ENCODE measurements around the gene TGFBR1.

DNA sequence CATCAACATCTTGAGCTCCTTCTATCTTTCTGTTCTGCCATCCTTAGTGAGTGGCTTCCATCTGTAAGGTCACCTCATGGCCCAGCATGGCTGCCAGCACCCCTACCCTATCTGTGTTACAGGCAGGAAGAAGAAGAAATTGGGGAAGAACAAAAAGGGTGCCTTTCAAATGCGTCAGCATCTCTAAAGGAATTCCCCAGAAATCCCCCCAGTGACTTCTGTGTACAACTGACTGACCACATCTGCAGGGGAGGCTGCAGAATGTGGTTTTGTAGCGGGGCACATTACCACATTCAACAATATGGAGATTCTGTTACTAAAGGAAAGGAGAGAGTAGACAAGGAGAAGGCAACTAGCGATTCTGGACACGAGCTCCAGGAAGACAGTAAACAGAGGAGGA lies 76.7 kb downstream of the TGFBR1 start:
- TF ChIP-seq PPARA (CRISPR knock-in tag; IDR thresholded peaks at IDR 0.05; ENCODE audit: borderline replicate concordance) (no peak), ZFP3 (CRISPR knock-in tag; IDR thresholded peaks at IDR 0.05) (no peak), RARB (CRISPR knock-in tag; IDR thresholded peaks at IDR 0.05) (no peak), ZNF70 (CRISPR knock-in tag; IDR thresholded peaks at IDR 0.05) (no peak), ZC3H10 (CRISPR knock-in tag; IDR thresholded peaks at IDR 0.05) (no peak), ESRRG (CRISPR knock-in tag; IDR thresholded peaks at IDR 0.05) (no peak)
- TF ChIP-seq, protein P1, sequence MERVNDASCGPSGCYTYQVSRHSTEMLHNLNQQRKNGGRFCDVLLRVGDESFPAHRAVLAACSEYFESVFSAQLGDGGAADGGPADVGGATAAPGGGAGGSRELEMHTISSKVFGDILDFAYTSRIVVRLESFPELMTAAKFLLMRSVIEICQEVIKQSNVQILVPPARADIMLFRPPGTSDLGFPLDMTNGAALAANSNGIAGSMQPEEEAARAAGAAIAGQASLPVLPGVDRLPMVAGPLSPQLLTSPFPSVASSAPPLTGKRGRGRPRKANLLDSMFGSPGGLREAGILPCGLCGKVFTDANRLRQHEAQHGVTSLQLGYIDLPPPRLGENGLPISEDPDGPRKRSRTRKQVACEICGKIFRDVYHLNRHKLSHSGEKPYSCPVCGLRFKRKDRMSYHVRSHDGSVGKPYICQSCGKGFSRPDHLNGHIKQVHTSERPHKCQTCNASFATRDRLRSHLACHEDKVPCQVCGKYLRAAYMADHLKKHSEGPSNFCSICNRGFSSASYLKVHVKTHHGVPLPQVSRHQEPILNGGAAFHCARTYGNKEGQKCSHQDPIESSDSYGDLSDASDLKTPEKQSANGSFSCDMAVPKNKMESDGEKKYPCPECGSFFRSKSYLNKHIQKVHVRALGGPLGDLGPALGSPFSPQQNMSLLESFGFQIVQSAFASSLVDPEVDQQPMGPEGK (CRISPR knock-in tag; IDR thresholded peaks at IDR 0.05; ENCODE audit: borderline replicate concordance) = no peak
- TF ChIP-seq, protein P2, sequence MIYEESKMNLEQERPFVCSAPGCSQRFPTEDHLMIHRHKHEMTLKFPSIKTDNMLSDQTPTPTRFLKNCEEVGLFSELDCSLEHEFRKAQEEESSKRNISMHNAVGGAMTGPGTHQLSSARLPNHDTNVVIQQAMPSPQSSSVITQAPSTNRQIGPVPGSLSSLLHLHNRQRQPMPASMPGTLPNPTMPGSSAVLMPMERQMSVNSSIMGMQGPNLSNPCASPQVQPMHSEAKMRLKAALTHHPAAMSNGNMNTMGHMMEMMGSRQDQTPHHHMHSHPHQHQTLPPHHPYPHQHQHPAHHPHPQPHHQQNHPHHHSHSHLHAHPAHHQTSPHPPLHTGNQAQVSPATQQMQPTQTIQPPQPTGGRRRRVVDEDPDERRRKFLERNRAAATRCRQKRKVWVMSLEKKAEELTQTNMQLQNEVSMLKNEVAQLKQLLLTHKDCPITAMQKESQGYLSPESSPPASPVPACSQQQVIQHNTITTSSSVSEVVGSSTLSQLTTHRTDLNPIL (CRISPR knock-in tag; IDR thresholded peaks at IDR 0.05; ENCODE audit: low read depth) = no peak

Measured in SK-N-SH treated with all-trans-retinoic acid at 6 μM for 48 hours (cell line).